Neural cell (in vitro differentiated cells): ENCODE measurements around the gene FKBP4. TPM values are rescaled to one million over a fixed set of nuclear protein-coding genes. Genes with fewer than 3 reads are reported as not detected.

Source experiments
- H2AFZ ChIP-seq: fragments of 200-600, 300-800 bp; sonication (generic), shearing (Covaris generic); 2 replicates; pipeline ENCODE4 v1.6.0; 2014; ENCODE audit warnings: low read depth, mild to moderate bottlenecking, antibody characterized with exemption, low read length, moderate library complexity
- H3F3A ChIP-seq: fragments of 200-600 bp; shearing (Covaris generic); 2 replicates; pipeline ENCODE4 v1.6.1; 2016; ENCODE audit warnings: mild to moderate bottlenecking, moderate library complexity, mixed read lengths, antibody characterized with exemption, low read length; ENCODE audit not compliant: insufficient read depth, poor library complexity, severe bottlenecking
- H3K27ac ChIP-seq: fragments of 200-600, 300-800 bp; sonication (generic), shearing (Covaris generic); 2 replicates; pipeline ENCODE4 v1.5.1; 2014; ENCODE audit warnings: mild to moderate bottlenecking, low read length, moderate library complexity
- H3K27me3 ChIP-seq: fragments of 300-800, 200-600 bp; sonication (generic), shearing (Covaris generic); 2 replicates; pipeline ENCODE4 v1.6.0; 2014; ENCODE audit warnings: mild to moderate bottlenecking, low read depth, low read length, moderate library complexity; ENCODE audit not compliant: insufficient read depth
- H3K36me3 ChIP-seq: fragments of 300-800, 200-600 bp; sonication (generic), shearing (Covaris generic); 2 replicates; pipeline ENCODE4 v1.5.1; 2014; ENCODE audit warnings: mild to moderate bottlenecking, antibody characterized with exemption, low read length, moderate library complexity; ENCODE audit not compliant: insufficient read depth
- H3K4me2 ChIP-seq: fragments of 300-800, 200-600 bp; sonication (generic), shearing (Covaris generic); 2 replicates; pipeline ENCODE4 v1.6.0; 2014; ENCODE audit warnings: mild to moderate bottlenecking, low read length
- H3K4me3 ChIP-seq: fragments of 300-800, 200-600 bp; sonication (generic), shearing (Covaris generic); 2 replicates; pipeline ENCODE4 v1.5.1; 2014; ENCODE audit warnings: mild to moderate bottlenecking, low read length, moderate library complexity
- H3K79me2 ChIP-seq: fragments of 200-600 bp; shearing (Covaris generic); replicated peaks from 2 replicates; pipeline ENCODE4 v1.6.0; 2014; ENCODE audit warnings: mild to moderate bottlenecking, low read length, moderate library complexity; ENCODE audit not compliant: insufficient read depth
- H3K9ac ChIP-seq: fragments of 300-800, 200-600 bp; sonication (generic), shearing (Covaris generic); 2 replicates; pipeline ENCODE4 v1.6.1; 2016; ENCODE audit warnings: mild to moderate bottlenecking, low read length, mixed read lengths
- H3K9me2 ChIP-seq: fragments of 200-600 bp; shearing (Covaris generic); 2 replicates; pipeline ENCODE4 v1.6.1; 2016; ENCODE audit warnings: mild to moderate bottlenecking, low read length, mixed read lengths; ENCODE audit not compliant: insufficient read depth
- H3K9me3 ChIP-seq: fragments of 200-600, 300-800 bp; sonication (generic), shearing (Covaris generic); 2 replicates; pipeline ENCODE4 v1.6.1; 2016; ENCODE audit warnings: mild to moderate bottlenecking, mixed run types, low read length, moderate library complexity, mixed read lengths
- H4K20me1 ChIP-seq: fragments of 200-600 bp; shearing (Covaris generic); 2 replicates; pipeline ENCODE4 v1.6.1; 2016; ENCODE audit warnings: mild to moderate bottlenecking, mixed run types; ENCODE audit not compliant: insufficient read depth
- CTCF ChIP-seq: fragments of 450-650 bp; IDR thresholded peaks from 2 replicates; pipeline ENCODE4 v1.5.1; 2014; ENCODE audit warnings: antibody characterized with exemption, mild to moderate bottlenecking, moderate library complexity; ENCODE audit not compliant: poor library complexity, severe bottlenecking
- EP300 ChIP-seq: fragments of 450-650 bp; conservative IDR thresholded peaks from 2 replicates; pipeline ENCODE4 v1.6.1; 2014; ENCODE audit warnings: antibody characterized with exemption, mild to moderate bottlenecking, moderate library complexity; ENCODE audit not compliant: poor library complexity, severe bottlenecking
- EZH2 ChIP-seq: fragments of 200-600, 300-800 bp; shearing (Covaris generic), sonication (generic); IDR thresholded peaks from 2 replicates; pipeline ENCODE4 v1.6.1; 2014; ENCODE audit warnings: antibody characterized with exemption, low read length, borderline replicate concordance, mild to moderate bottlenecking; ENCODE audit not compliant: insufficient read depth, poor library complexity, severe bottlenecking
- MXI1 ChIP-seq: fragments of 450-650 bp; conservative IDR thresholded peaks from 2 replicates; pipeline ENCODE4 v1.6.1; 2014; ENCODE audit warnings: antibody characterized with exemption, mild to moderate bottlenecking; ENCODE audit not compliant: poor library complexity, severe bottlenecking
- POLR2AphosphoS5 ChIP-seq: IDR thresholded peaks from 2 replicates; pipeline ENCODE4 v1.6.1; 2012
- RAD21 ChIP-seq: fragments of 450-650 bp; conservative IDR thresholded peaks from 2 replicates; pipeline ENCODE4 v1.6.1; 2014; ENCODE audit warnings: antibody characterized with exemption, mild to moderate bottlenecking, moderate library complexity
- REST ChIP-seq: IDR thresholded peaks from 2 replicates; pipeline ENCODE4 v1.6.1; 2012; ENCODE audit warnings: borderline replicate concordance
- SMC3 ChIP-seq: fragments of 450-650 bp; conservative IDR thresholded peaks from 2 replicates; pipeline ENCODE4 v1.6.1; 2014; ENCODE audit warnings: antibody characterized with exemption, mild to moderate bottlenecking, moderate library complexity; ENCODE audit not compliant: poor library complexity
- TAF1 ChIP-seq: IDR thresholded peaks from 2 replicates; pipeline ENCODE4 v1.6.1; 2012; ENCODE audit warnings: low read depth
- polyA plus RNA-seq: library from polyadenylated mRNA; depleted of rRNA; stranded (reverse); fragments of >200 nt; gene quantifications from 2 replicates; pipeline ENCODE4 v1.2.3, GENCODE V29; 2014

The FKBP4 gene
- polyA plus RNA-seq, 1 donor from 2014 or later = 102 TPM

GRCh38 chr12:2805143-2805520 is 10.4 kb downstream of the FKBP4 start:
- Histone ChIP-seq H3K79me2 (no peaks in the 10 kb centered on the region), H3K9ac (no peak overlapping the region), H3K36me3 (peaks cover 6% of the 10 kb centered on the region), H3K9me3 (no peaks in the 10 kb centered on the region), H3K27me3 (no peaks in the 10 kb centered on the region), H2AFZ (no peak overlapping the region), H3K4me3 (no peak overlapping the region), H3K27ac (no peak overlapping the region), H3F3A (no peaks in the 10 kb centered on the region), H4K20me1 (no peaks in the 10 kb centered on the region), H3K4me2 (no peak overlapping the region), H3K9me2 (no peaks in the 10 kb centered on the region)
- no peak for TF ChIP-seq EP300
- no peak for TF ChIP-seq SMC3
- no peak for TF ChIP-seq TAF1
- TF ChIP-seq MXI1 = no peak
- TF ChIP-seq CTCF = no peak
- TF ChIP-seq POLR2AphosphoS5 = no peak
- TF ChIP-seq RAD21 = no peak
- no peak for TF ChIP-seq EZH2
- no peak for TF ChIP-seq REST

GRCh38 chr12:2806700-2807099 is 11.9 kb downstream of the FKBP4 start:
- no peak overlapping the region for H3K27ac ChIP-seq
- no peaks in the 10 kb centered on the region for H3F3A ChIP-seq
- no peak overlapping the region for H2AFZ ChIP-seq
- no peak overlapping the region for H3K4me2 ChIP-seq
- H4K20me1 ChIP-seq = no peaks in the 10 kb centered on the region
- no peak overlapping the region for H3K4me3 ChIP-seq
- H3K9ac ChIP-seq = no peak overlapping the region
- no peaks in the 10 kb centered on the region for H3K9me3 ChIP-seq
- peaks cover 2% of the 10 kb centered on the region for H3K36me3 ChIP-seq
- TF ChIP-seq RAD21 (no peak), POLR2AphosphoS5 (no peak), EZH2 (no peak), SMC3 (no peak), EP300 (no peak), TAF1 (no peak), REST (no peak), MXI1 (no peak), CTCF (no peak)
- no peaks in the 10 kb centered on the region for H3K9me2 ChIP-seq
- H3K79me2 ChIP-seq = peaks cover 2% of the 10 kb centered on the region
- H3K27me3 ChIP-seq = no peaks in the 10 kb centered on the region
